NCI-H2227 treated with DMSO at 0.1 percent for 48 hours (cell line): Measurements from ENCODE around the gene CFAP46.
"Not testable (repeated sequence)": the region's sequence is repeated elsewhere in the genome, so short reads cannot be mapped to it uniquely, and the experiment has no call there.

Source experiments
- DNase-seq: peaks from one replicate; lab custom pipeline; 2025; lab: John Stamatoyannopoulos, UW

CFAP46 gene

GRCh38 chr10:132944510-132944909 lies 2.1 kb upstream of the CFAP46 start:
- DNase-seq = no peak

GRCh38 chr10:132943791-132944404 lies 1.5 kb upstream of the CFAP46 start:
- no peak for DNase-seq

DNA sequence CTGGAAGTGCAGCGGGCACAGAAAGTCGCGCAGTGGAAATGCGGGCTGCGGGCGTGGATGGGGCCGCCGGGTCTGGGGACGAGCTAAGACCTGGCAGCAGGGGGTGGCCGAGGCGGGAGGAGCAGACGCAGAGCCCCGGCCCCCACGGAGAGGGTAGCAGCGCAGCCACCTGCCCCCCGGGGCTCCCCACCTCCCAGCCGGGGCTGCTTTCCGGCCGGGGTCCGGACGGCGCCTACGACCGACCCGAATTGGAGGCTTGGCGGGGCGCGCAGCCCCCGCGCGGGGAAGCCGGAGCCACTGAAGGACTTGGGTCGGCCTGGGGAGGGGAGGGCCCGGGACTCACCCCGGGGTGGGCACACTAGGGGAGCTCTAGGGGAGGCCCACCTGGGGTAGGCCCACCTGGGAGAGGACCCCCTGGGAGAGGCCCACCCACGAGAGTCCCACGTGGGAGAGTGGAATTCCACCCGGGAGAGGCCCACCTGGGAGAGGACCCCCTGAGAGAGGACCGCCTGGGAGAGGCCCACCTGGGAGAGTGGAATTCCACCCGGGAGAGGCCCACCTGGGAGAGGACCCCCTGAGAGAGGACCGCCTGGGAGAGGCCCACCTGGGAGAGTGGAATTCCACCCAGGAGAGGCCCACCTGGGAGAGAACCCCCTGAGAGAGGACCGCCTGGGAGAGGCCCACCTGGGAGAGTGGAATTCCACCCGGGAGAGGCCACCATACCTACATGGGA lies 854 bp upstream of the CFAP46 start:
- no peak for DNase-seq

DNA sequence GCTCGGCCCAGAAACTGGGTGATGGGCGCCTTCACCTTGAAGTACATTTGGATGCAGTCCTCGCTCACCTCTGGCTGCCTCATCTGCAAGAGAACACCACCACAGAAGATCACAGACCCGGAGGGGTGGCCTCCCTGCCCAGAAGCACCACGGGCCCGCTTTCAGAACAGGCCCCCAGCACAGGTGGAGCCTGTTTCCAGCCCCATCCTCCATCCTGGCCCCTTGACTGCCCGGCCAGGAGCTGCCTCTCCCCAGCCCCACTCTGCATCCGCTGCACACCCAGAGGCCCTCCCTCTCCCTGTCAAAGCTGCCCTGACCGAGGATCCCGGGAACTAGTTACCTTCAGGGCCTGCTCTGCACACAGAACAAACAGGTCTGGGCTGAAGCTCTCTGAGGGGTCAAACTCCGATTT lies 724 bp downstream of the CFAP46 start:
- DNase-seq = no peak

DNA sequence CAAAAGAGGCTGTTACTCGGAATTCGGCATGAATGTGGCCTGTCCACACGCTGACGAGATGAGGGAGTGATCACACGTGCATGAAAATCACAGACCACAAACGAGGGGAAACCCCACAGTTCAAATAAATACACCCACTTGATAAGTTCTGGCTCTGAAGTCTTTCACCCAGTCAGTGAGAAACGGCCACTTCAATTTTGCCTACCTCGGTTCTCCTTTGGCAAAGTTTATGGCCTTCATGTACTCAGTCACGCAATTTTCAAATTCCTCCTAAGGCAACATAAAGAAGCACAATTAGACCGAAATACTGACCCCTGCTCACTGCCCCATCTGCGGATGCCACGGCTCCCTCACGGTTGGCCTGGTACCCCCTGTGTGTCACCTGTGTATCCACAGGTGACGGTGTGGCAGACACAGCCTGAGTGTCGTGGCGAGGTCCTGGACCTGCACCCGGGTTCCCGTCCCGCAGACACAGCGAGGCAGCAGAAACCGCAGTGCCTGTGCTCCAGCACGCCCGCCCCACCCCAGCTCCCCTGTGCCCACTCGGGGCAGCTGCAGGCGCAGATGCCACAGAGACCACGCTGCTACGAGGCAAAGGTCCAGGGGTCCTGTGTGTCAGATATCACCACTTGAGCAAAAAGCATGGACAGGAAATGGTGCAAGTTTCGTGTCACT lies 1.4 kb downstream of the CFAP46 start:
- DNase-seq = no peak

GRCh38 chr10:132939957-132940790 lies 2.2 kb downstream of the CFAP46 start:
- DNase-seq = no peak

DNA sequence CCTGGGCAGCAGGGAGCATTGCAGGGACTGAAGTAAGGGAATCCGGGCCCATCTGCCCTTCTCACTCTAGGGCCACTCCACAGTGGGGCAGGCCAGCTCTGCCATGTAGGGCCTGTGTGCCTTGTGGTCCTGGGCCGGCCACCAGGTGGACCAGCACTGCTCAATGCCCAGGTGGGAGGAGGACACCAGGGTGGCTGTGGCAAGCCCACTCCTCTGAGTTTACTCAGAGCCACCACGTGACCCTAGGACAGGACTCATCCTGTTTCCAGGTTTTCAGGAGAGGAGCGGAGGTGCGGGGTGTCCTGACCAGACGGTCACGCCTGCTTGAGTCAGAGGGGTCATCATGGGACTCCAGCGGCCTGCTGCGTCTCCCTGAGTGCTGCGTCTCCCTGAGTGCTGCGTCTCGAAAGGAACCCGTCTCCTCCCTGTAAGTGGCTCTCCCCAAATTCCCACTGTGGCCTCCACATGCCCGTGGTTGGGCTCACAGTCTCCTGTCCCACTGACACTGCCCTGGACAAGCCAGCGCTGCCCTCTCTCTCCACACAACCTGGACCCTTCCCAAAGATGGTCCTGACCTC lies 2.9 kb downstream of the CFAP46 start:
- no peak for DNase-seq

DNA sequence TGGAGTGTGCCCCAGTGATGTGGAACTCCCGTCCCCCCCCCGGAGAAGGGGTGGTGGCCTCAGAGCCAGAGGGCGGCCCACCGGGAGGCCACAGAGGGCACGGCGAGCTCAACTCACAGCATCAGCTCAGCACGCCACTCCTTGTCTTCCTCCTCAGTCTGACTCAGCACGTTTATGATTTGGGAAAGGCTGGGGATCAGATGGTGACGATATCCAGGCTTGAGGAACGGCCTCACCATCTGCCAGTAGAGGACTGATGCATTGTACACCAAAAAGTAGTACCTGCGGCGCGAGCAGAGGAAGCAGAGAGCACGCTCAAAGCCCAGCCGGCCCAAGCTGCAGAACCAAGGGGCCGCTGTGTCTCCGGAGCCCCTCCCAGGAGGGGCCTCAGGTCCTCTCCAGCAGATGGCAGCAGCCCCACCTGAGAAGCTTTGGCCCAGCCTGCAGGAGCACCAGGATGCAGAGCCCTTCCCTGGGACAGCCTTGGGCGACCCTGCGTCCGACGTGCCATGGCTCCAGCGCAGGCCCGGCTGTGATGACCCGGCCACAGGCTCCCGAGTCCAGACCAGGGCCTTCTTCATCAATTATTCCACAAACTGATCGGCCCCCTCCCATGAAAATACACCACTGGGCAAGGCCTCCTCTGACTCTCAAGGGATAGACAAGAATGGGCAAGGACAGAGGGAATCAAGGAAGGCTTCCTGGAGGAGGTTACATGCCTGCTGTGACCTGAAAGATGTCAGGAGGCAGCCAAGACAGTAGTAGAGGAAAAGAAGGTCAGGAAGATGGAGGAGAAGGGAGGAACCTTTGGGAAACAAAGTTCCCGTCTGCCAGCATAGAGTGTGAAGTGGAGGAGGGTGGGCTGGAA lies 3.7 kb downstream of the CFAP46 start:
- DNase-seq = no peak

DNA sequence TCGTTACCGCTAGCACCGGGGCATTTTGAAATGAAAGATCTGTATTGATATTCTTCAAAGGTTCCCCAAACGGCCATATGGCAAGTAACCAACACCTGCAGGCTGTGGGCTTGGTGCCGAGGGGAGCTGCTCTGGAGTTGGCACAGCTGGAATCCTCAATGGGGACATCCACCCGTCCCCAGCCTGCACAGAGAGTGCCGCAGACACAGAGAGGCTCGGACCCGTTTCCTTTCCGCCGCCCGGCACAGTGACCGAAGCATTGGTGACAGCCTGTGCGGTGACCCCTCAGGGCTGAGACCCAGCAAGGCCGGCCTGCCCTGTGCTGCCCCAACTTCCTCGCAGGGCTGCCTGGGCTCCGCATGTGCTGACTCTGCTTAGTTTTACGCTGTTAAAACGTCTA lies 4.5 kb downstream of the CFAP46 start:
- DNase-seq = no peak

DNA sequence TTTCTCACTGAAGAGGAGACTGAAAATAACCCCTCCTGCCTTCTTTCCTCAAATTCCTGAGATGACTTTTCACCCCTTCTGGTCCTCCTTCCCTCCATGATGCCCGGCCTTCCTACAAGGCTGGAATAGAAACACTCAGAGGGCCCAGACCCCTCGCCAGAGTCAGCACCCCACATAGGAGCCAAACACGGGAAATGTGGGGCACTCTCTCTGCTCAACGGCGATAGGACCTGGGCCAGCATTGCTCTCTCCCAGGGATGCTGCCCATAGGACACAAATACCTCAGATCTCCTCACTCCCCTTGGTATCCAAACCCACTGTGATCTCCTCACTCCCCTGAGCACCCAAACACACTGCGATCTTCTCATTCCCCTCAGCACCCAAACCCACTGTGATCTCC lies 7.4 kb downstream of the CFAP46 start:
- no peak for DNase-seq

DNA sequence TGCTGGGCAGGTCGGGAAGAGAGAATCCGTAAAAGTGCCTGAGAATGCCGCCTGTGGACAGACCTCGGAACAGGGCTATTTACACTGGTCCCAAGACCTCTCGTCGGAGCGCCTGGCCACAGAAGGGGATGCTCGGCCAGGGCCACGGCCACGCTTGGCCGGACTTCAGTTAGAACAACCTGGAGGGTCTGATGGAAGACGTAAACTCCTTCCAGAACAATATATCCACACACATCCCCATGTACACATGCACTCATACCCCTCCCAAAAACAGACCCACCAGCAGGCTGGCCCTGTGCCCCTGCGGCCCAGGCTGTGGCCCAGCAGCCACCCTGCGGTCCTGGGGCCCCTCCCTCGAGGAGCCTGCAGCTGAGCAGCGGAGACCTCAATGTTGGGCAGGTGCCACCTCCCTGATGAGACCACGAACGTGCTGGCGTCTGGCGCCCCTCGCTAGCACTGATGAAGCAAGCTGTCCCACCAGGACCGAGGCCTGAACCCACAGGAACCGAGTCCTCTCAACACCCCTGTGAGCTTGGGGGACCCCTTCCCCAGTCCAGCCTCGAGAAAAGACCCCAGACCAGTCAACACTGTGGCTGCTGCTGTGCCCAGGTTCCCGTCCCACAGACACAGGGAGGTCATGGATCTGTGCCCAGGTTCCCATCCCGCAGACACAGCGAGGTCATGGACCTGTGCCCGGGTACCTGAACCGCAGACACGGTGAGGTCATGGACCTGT lies 8.9 kb downstream of the CFAP46 start:
- no peak for DNase-seq

DNA sequence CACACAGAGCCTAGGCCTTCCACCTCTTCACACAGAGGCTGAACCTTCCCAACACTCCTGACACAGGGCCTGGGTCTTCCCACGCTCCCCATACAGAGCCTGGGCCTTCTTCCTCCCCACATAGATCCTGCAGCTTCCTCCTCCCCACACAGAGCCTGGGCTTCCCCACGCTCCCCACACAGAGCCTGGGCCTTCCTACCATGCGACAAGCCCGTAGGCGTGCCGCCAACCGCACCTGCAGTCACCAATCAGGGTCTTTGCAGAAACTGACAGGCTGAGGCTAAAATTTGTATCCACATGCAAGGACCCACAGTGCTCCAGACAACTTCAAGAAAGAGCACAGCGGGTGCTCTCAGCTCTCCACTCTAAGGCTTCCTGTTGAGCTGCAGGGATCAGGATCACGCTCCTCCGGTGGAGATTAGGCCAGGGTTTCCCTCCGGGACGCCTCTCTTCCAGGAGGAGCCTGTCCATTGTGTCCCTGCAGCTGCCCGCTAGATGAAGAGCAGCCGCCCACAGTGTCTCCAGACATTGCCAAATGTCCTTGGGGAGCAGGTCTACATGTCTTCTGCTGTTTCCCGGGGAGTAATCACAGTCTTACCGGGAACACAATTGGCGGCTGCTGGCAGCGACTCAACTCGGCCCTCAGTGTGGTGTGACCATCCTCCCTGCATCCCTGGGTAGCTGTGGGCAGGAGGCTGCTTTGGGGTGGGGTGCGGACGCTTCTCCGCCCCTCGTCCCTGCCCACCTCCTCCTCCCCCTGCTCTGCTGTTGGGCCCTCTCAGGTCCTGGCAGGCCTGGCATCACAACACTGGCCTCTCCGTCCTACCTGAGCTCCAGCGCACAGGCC lies 9.7 kb downstream of the CFAP46 start:
- no peak for DNase-seq

DNA sequence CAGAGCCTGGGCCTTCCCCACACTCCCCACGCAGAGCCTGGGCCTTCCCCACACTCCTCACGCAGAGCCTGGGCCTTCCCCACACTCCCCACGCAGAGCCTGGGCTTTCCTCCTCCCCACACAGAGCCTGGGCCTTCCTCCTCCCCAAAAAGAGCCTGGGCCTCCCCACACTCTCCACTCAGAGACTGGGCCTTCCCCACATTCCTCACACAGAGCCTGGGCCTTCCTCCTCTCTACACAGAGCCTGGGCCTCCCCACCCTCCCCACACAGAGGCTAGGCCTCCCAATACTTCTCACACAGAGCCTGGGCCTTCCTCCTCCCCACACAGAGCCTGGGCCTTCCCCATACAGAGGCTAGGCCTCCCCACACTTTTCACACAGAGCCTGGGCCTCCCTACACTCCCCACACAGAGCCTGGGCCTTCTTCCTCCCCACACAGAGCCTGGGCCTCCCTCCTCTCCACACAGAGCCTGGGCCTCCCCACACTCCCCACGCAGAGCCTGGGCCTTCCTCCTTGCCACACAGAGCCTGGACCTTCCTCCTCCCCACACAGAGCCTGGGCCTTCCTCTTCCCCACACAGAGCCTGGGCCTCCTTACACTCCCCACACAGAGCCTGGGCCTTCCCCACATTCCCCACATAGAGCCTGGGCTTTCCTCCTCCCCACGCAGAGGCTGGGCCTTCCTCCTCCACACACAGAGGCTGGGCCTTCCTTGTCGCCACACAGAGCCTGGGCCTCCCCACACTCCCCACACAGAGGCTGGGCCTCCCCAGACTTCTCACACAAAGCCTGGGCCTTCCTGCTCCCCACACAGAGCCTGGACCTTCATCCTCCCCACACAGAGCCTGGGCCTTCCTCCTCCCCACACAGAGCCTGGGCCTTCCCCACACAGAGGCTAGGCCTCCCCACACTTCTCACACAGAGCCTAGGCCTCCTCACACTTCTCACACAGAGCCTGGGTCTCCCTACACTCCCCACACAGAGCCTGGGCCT lies 10.8 kb downstream of the CFAP46 start:
- not testable (repeated sequence) for DNase-seq

DNA sequence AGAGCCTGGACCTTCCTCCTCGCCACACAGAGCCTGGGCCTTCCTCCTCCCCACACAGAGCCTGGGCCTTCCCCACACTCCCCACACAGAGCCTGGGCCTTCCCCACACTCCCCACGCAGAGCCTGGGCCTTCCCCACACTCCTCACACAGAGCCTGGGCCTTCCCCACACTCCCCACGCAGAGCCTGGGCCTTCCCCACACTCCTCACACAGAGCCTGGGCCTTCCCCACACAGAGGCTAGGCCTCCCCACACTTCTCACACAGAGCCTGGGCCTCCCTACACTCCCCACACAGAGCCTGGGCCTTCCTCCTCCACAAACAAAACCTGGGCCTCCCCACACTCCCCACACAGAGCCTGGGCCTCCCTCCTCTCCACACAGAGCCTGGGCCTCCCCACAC lies 11.7 kb downstream of the CFAP46 start:
- not testable (repeated sequence) for DNase-seq

DNA sequence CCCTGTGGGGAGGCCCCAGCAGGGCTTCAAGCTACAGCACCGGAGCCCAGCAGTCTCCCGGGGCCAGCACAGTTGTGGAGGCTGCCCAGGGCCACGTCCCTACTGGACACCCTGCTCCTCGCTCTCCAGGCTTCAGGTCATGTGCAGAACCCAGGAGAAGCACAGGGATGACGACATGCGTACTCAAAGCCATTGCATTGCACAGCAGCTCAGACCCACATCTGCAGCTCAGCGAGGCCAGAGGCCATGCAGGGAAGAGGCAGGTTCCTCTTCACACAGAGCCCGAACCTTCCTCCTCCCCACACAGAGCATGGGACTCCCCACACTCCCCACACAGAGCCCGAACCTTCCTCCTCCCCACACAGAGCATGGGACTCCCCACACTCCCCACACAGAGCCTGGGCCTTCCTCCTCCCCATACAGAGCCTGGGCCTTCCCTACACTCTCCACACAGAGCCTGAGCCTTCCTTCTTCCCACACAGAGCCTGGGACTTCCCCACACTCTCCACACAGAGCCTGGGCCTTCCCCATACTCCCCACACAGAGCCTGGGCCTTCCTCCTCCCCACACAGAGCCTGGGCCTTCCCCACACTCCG lies 12.3 kb downstream of the CFAP46 start:
- DNase-seq = no peak

GRCh38 chr10:132929480-132929879 lies 12.9 kb downstream of the CFAP46 start:
- DNase-seq = no peak

DNA sequence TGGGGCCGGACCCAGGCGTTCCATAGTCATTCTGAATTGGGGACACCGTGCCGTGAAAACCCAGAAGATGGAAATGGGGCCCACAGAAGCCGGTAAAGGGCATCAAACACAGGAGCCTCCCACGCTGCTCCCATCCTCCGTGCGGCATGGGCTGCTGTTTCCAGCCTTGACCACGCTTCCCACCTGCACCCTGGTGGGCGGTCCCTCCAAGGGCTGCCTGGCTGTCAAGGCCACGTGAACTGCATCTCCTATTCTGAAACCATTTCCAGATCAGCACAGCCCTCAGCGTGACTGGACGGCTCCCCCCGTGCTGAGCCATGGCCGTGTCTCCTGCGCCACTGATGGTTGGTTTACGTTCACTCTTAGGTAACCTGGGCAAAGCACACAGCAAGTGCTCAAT lies 14.1 kb downstream of the CFAP46 start:
- DNase-seq = no peak

GRCh38 chr10:132927824-132928223 lies 14.5 kb downstream of the CFAP46 start:
- DNase-seq = no peak
